Fibroblast of skin of scalp (primary cell): ENCODE data around the gene SPRR5. TPM values are rescaled to one million over a fixed set of nuclear protein-coding genes. Genes with fewer than 3 reads are reported as not detected.

Experiments
- DNase-seq: peaks from one replicate; pipeline ENCODE4 v3.0.0-alpha.2; 2013
- polyA plus RNA-seq, 2 experiments: library from polyadenylated mRNA; unstranded; fragments of 120-200 nt; gene quantifications; one replicate each; pipeline ENCODE4 v1.2.1, GENCODE V29; 2013; ENCODE audit not compliant: insufficient read length in 2 of 2

Gene SPRR5, protein sequence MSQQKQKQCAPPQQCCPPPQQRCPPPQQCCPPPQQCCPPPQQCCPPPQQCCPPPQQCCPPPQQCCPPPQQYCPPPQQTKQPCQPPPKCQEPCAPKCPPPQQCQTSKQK
- not detected for polyA plus RNA-seq (2013, experiment 1 of 2; ENCODE audit: insufficient read length)
- not detected for polyA plus RNA-seq (2013, experiment 2 of 2; ENCODE audit: insufficient read length)

DNA sequence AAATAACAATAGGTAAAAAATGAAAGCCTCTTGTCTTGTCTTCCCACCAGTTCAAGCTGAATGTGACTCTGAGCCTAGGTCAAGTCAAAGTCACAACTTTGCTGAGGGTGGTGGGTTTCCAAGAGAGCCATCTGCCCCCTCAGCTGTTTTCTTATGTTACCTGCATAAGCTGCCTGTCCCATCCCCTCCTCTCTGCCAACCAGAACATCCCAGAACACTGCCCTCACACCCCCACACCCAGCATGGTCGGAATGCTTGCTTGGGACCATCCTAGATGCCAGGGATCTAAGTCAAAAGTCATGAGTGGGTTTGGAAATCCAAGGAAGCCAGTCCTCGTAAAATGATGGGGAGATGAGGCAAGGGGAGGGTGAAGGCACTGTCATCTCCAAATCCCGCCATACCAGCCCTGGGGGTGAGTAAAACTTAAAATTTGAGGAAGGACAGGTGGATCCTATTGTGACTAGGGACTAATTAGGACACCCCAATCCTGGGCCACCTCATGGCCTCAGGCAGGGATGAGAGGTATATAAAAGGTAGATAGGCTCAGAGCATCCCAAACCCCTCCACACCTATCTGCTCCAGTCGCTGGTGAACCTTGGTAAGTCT lies at the start of gene SPRR5:
Gene SPRR5, plus strand, starts transcription at position 556 of the 606 bp plus-strand sequence. CDS start 1,349 bp downstream, outside the sequence.
- no peak for DNase-seq

- DNase-seq, result no peak
Measured at GRCh38 chr1:152899027-152899426, 48.0 kb upstream of the SPRR5 start.

DNA sequence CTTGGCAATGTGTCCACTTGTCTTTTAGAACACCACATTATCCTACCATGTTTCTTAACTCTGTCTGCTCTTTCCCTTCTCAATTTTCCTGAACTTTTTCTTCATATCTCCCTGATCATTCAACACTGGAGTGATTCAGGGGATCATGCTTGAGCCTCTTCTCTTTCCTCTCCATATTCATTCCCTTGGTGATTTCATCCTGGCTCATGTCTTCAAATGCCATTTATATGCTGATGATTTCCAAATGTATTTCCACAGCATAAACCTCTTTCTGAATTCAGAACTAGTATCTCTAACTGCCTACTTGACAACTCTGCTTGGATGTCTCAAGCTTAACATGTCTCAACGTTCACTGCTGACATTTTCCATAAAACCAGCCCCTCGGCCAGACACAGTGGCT lies 47.1 kb upstream of the SPRR5 start:
- no peak for DNase-seq

- no peak for DNase-seq
Measured at GRCh38 chr1:152901631-152902030, 45.4 kb upstream of the SPRR5 start.

DNA sequence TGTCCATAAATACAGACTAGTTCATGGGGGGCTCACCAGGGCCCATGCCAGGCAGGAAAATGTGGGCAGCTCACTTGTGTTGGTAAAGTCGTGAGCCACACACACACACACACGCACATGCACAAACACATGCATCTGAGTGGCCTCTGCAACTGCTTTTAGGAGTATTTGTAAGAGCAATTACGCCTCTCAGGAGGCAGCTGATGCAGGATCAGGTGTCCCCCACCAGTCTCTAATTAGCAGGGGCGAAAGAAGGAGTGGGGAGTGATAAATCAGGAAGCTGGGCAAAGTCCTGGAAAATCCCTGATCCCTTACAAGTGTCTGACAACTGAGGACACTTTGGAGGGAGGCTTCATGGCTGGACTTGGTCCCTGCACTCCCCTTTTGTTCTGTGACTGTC lies 44.4 kb upstream of the SPRR5 start:
- no peak for DNase-seq

GRCh38 chr1:152904688-152905440 lies 42.1 kb upstream of the SPRR5 start:
- no peak for DNase-seq

DNA sequence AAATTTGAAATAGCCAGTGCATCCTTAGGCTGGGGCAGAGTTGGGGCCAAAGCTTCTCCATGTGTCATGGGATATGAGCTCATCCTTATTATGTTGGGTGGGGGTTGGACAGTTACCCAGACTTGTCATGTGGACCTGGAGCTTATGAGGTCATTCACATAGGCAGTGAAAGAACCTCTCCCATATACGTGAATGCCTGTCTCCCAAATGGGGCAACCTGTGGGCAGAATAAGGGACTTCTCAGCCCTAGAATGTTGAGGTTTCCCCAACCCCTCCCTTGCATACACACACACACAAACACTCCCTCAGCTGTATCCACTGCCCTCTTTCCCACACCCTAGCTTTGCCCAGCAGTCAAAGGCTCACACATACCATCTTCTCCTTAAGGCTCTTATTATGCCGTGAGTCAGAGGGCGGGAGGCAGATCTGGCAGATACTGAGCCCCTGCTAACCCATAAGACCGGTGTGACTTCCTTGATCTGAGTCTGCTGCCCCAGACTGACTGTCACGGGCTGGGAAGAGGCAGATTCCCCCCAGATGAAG lies 40.9 kb upstream of the SPRR5 start:
- DNase-seq, result peak; percentile 75

DNA sequence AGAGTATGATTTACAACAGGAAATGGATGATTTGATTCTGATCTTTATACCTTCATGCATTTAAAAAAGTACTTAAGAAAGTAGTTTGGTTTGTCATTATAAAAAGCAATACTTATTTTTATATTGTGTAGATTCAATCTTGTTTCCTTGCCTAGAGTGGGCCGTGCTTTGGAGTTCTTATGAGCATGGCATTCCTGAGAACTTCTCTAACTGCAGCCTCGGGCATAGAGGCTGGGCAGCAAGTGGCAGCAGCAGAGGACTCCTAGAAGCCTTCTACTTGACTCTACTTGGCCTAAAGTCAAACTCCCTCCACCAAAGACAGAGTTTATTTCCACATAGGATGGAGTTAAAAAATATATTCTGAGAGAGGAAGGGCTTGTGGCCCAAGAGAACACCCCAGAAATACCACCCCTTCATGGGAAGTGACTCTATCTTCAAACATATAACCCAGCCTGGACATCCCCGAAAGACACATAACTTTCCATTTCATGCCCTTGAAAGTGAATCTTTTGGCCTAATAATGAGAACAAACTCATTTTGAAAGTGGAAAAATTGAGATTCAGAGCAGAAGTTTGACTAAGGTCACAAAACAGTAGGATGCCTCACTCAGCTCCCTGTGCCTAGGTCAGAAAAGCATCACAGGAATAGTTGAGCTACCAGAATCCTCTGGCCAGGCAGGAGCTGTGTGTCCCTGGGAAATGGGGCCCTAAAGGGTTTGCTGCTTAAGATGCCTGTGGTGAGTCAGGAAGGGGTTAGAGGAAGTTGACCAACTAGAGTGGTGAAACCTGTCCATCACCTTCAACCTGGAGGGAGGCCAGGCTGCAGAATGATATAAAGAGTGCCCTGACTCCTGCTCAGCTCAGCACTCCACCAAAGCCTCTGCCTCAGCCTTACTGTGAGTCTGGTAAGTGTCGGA lies 39.1 kb upstream of the SPRR5 start, which contains the start of gene IVL:
Gene IVL, plus strand, starts transcription at position 861 of the 916 bp plus-strand sequence. CDS start 1,252 bp downstream, outside the sequence.
- no peak for DNase-seq

DNA sequence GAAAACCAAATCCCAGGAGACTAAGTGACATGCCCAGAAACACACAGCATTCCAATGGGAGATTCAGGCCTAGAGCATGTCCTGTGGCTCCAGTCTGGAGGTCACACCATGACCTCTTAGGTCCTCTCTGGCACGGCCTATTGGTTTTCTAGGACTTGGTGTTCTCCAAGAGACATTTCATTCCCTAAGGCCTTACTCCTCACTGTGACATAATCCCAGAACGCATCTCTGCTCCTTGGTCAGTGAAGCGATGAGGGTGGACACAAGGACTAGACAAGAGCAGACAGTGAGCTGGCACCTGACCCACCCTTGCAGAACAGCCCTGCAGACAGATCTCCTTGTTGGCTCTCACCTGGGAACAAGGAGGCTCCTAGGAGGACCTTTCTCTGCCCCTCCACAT lies 37.8 kb upstream of the SPRR5 start:
- DNase-seq, result no peak

DNA sequence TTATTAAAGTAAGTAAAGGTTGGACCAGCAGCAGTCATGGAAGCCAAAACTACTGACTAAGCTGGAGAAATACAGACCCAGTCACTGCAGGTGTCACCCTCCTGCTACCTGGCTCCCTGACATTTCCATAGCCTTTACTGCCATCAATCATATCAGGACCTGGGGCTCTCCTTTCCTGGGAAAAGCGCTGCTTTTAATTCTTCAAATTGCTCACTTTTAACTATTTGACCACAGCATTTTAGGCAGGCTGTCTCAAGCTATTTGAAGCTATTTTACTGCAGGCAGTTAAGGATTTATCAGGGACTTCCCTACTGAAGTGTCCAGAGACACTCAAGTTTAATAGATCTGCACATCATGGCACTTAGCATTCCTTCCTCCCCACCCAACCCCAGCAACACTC lies 34.5 kb upstream of the SPRR5 start:
- DNase-seq, result no peak

GRCh38 chr1:152912900-152913299 lies 34.1 kb upstream of the SPRR5 start:
- no peak for DNase-seq

DNA sequence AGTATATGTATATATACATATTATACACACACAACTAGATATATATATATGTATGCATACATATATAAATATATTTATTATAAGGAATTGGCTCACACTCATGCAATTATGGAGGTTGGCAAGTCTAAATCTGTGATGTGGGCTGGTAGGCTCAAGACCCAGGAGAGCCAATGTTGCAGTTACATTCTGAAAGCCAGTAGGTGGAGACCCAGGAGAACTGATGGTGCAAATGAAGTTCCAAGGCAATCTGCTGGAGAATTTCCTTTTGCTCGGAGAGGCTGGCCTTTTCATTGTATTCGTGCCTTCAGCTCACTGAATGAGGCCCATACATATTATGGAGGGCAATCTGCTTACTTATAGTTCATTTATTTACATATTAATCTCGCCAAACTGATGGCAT lies 29.2 kb upstream of the SPRR5 start:
- DNase-seq, result no peak

DNA sequence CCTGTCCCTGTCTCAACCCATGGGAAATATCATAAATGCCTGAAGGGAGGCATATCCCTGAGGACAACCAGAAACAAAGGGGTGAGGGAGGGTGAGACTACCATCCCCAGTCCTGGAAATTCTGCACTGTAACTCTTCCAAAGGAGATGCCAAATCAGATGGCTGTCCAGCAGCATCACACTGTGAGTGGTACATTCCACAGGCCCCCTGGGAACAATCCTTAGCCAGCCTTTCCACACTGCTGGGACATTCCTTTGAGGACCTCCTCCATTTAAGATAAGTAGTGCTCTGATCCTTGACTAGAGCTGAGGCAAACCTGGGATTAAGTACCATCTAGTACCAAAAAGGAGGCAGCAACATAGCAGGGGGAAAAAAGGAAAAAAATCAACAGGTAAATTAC lies 27.9 kb upstream of the SPRR5 start:
- DNase-seq, result peak; percentile 42

GRCh38 chr1:152924191-152924590 lies 22.8 kb upstream of the SPRR5 start:
- DNase-seq, result no peak

- DNase-seq, result peak; percentile 35
Measured at GRCh38 chr1:152926091-152926490, 20.9 kb upstream of the SPRR5 start.

DNA sequence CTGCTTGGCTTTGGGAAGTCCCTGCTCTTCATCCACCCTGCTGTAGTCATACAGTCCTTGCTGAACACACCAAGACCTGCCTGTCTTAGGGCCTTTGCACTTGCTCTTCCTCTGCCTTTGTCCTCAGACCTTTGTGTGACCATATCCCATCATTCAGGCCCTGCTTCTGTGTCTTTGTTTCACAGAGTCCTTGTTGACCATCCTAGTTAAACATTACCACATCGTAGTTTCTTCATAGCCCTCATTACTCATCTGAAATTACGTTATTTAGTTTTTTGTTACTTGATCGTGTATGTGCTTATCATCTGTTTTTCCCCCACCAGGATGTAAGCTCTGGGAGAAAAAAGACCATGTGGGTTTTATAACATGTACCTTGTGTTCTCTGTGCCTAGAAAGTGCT lies 18.3 kb upstream of the SPRR5 start:
- DNase-seq, result no peak

DNA sequence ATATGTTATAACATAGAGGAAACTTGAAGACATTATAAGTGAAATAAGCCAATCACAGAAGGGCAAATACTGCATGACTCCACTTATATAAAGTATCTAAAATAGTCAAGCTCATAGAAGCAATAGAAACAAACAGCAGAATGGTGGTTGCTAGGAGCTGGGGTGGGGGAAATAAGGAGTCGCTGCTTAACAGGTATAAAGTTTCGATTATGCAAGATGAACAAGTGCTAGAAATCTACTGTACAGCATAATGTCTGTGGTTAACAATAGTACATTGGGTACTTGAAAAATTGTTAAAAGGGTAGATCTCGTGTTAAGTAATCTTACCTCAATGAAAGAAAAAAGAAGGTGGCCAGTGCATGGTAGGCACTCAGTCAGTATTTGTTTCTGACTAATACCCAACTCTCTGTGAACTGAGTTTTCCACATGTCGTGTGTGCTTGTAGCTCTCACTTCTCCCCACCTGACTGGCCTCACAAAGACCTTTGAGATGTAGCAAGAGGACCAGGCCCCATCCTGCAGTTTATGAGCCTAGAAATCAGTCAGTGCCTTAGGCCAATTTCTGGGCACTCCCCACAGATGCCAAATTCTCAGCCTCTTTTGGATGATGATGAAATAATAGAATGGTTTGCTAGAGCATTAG lies 14.7 kb upstream of the SPRR5 start:
- no peak for DNase-seq

DNA sequence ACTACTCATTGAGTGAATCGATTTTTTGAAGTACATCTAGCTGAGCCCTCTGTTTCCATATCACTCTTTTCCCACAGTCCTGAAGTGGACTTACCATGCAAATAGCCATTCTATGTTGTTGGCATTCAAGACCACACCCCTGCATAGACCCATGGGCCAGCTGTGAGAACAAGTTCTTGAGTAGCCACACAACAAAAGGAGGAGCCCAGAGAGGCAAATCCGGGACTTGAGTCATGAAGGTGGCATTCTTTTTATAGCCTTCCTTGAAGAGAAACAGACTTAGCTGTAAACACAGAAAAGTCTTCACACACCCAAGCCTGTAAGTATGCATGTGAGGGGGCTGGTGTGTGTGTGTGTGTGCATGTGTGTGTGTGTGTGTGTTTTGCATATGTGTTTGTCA lies 13.8 kb upstream of the SPRR5 start:
- no peak for DNase-seq

- DNase-seq, result no peak
Measured at GRCh38 chr1:152940614-152941013, 6.4 kb upstream of the SPRR5 start.

GRCh38 chr1:152941037-152941711 lies 5.8 kb upstream of the SPRR5 start:
- no peak for DNase-seq

DNA sequence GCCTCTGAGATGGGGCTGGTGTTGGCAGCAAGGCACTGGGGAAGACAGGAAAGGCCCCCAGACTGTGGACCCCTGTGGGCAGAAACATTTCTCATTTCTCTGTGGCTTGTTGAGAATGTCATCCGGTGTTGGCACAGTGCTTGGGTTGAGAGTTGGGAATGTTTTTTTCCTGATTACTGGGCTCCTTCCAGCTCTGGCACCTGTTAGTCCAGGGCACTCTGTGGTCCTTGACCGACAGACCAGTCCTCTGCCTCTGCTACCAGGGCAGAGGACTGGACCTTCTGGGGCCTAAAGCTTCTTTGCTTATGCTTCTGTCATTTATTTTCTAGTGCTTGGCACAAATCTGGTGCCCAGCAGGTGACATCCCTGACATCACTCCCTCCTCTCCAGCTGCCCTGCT lies 4.8 kb upstream of the SPRR5 start:
- no peak for DNase-seq
